ENCODE measurements around the gene POU5F1. TPM values are rescaled to one million over a fixed set of nuclear protein-coding genes. Genes with fewer than 3 reads are reported as not detected.
"Not testable (repeated sequence)": the region's sequence is repeated elsewhere in the genome, so short reads cannot be mapped to it uniquely, and the experiment has no call there.

POU5F1 gene
- 1.4 and 2.5 TPM in 2 replicates for total RNA-seq
- 2.1 TPM for polyA plus RNA-seq (2012)

DNA sequence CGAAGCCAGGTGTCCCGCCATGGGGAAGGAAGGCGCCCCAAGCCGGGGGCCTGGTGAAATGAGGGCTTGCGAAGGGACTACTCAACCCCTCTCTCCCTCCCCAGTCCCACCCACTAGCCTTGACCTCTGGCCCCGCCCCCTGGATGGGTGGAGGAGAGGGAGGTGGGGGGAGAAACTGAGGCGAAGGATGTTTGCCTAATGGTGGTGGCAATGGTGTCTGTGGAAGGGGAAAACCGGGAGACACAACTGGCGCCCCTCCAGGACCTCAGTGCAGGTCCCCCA lies at the start of gene POU5F1:
TSS of gene POU5F1 (minus strand) at position 83 of the 282 bp plus-strand sequence. CDS start at position 21, 62 bp downstream.
- no peak for DNase-seq (ENCODE audit: low read depth)

DNA sequence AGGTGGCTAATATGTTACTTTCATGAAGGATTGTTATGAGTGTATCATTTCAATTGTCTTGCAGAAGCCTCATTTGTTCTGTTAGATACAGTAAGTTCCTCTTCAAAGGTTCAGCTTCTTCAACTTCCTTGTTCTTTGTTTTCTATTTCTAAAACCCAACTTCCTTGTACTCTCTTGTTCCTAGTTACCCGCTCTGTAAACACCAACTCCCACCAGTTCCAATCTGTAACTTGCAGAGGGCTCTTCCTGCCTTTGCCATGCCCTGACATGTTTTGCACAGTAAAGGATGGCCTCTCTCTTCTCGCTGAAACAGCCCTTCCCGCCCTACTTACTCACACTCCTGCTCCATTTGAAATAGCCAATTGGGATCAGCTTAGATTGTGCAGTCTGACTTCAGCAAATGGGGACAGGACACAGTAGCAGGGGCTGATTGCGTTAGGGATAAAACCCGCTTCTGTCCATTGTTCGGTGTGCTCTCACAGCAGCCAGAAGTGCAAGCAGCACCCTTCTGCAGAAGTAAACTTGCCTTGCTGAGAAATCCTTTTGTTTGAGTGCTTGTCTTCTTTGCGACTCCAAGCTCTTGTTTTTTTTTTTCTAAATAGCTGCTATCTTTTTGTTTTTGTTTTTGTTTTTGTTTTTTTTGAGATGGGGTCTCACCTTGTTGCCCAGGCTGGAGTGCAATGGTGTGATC lies 45.9 kb upstream of the POU5F1 start:
- DNase-seq (ENCODE audit: low read depth), result no peak

DNA sequence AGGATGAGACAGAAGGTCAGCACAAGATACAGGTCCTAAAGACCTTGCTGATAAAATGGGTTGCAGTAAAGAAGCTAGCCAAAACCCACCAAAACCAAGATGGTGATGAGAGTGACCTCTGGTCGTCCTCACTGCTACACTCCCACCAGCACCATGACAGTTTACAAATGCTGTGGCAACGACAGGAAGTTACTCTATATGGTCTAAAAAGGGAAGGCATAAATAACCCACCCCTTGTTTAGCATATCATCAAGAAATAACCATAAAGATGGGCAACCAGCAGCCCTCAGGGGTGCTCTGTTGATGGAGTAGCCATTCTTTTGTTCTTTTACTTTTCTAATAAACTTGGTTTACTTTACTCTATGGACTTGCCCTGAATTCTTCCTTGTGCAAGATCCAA lies 44.7 kb upstream of the POU5F1 start:
- not testable (repeated sequence) for DNase-seq (ENCODE audit: low read depth)

DNA sequence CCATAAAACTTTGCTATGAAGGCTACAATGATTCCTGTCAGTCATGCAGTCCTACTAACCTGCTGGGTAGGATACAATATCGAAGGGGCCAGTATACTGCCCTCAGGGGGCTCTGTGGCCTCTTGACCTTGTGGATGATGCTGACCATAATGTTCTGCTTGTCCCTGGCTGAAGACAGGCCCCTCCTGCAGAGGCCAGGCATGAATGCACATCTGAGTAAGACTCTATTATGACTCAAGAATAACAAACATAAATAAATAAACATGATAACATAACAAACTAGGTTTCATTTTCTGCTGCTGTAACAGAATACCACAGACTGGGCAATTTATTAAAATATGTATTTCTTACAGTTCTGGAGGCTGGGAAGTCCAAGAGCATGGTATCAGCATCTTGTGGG lies 44.0 kb upstream of the POU5F1 start:
- DNase-seq (ENCODE audit: low read depth), result no peak

DNA sequence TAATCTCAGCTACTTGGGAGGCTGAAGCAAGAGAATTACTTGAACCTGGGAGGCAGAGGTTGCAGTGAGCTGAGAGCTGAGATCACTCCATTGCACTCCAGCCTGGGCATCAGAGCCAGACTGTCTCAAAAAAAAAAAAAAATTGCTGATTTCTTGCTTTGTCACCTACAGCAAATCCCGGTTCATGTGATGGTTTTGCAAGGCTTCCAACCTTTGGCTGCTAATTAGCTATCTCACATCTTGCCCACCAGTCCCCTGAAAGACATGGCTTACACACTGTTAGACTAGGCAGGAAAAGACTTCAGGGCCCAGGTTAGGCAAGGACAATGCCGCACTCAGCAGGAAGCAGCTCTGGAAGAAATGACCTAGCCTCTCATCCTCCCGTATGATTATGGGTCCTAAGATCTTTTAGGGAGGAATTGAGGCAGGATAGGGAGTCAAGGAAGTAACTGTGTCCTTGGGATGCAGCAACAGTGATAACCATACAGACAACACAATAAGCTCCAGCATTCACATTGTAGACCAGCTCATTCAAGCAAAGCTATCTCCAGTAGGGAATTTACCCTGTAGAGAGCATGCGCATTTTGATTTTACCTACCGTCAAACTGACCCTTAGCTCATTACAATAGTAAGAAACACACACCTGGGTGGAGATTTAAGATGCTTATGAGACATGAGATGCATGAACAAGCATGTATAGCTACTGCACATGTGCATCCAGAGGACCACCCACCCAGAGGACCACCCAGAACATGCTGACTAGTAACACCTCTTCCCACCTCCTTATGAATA lies 40.5 kb upstream of the POU5F1 start:
- no peak for DNase-seq (ENCODE audit: low read depth)

DNA sequence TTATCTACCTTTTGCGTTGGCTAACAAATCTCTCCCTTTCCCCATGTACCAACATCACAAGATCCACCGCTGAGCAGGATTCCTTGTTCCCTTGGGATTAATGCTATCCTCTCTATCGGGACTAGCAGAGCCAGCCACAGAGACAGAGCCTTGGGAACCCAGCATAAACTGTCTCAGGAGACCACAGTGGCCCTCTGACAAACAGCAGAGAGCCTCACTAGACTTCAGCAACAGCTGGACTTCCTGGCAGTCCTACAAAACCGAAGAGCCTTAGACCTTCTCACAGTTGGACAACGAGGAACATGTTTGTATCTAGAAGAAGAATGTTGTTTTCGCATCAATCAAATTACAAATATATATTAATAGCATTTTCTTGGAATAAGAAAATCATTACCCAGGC lies 39.6 kb upstream of the POU5F1 start:
- peak; percentile 74 for DNase-seq (ENCODE audit: low read depth)

DNA sequence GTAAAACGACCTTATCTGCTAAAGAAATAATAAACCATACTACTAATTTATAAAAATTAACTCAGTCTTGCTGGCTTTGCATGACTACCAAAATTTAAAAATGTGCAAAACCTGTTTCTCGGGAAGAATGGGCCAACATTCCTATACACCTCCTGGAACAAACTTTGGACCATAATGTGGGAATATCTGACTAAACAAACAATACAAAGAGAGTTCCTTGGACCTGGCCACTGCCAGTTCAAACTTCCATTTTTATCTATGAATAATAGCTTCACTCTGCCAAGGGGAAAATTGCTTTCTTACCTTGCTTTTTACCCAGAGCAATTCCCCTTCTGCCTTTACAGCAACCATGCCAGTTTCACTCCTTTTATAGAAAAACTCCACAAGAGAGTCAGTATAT lies 38.7 kb upstream of the POU5F1 start:
- DNase-seq (ENCODE audit: low read depth), result no peak

DNA sequence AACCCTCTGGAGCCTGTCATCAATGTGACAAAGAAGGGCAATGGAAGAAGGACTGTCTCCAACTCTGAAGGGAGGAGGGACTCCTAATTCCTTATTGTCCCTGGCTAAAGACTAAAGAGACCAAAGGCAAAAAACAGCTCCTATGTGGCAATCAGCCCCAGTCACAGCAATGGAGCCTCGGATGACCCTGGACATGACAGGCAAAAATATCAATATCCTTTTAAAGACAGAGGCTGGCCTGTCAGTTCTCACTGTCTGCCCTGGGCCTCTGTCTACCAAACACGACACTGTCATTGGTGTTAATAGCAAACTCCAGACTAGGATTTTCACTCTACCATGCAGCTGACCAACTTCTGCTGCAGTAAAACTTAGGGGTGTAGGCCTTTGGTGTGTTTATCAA lies 38.0 kb upstream of the POU5F1 start:
- DNase-seq (ENCODE audit: low read depth), result no peak

DNA sequence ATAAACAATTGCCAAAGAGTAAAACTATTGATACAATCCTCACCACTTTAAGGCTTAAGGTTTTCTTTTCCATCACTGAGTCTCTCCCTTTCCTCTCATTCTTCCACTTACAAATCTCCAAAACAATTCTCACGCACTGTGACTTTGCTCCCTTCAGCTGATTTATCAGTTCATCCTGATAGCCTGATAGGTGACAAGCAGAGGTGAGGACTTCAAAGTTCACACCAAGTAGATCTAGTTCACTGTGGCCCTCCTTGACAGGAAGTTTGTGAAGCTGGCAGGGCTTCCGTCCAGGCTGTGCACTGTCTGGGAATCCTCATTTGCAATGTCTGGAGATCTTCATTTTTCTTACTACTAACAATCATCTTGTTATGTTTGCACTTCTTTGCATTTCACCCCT lies 35.2 kb upstream of the POU5F1 start:
- DNase-seq (ENCODE audit: low read depth), result no peak

DNA sequence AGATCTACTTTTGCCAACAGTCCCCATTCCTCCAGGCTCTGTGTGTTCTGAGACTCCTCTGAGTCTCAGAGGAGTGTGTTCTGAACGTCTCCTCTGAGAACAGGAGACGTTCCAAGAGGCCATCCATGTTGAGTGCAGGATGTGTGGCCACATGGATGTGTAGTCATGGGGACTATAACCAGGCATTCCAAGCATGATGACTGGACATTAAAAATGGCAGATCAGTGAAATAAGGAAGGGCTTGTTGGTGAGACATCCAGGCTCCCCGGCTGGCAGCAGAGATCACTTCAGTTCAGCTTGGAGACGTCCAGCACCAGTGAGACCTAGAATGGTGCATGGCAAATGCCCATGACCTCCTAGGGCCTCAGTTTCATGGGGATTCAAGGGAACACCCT lies 34.3 kb upstream of the POU5F1 start:
- DNase-seq (ENCODE audit: low read depth), result no peak

DNA sequence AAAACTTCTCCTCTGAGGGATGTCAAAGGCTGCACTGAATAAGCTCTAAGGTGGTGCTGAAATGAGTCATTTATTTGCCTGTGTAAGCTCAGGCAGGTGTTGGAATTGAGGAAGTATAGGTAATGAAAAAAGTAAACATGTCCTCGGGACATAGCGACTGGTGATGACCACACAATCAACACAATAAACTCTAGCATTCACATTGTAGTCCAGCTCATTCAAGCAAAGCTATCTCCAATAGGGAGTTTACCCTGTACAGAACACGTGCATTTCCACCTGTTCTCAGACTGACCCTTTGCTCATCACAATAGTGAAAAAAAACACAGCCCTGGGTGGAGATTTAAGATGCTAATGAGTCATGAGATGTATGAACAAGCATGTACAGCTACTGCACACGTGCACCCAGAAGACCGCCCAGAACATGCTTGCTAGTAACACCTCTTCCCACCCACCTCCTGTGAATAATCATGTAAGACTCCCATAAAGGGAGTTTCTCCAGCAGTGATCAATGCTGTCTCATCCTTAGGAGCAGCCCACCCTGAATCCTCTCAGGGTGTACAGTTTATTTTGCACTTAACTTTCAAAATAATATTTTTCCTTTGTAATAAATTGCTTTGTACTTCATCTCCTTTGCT lies 33.0 kb upstream of the POU5F1 start:
- peak; percentile 52 for DNase-seq (ENCODE audit: low read depth)

DNA sequence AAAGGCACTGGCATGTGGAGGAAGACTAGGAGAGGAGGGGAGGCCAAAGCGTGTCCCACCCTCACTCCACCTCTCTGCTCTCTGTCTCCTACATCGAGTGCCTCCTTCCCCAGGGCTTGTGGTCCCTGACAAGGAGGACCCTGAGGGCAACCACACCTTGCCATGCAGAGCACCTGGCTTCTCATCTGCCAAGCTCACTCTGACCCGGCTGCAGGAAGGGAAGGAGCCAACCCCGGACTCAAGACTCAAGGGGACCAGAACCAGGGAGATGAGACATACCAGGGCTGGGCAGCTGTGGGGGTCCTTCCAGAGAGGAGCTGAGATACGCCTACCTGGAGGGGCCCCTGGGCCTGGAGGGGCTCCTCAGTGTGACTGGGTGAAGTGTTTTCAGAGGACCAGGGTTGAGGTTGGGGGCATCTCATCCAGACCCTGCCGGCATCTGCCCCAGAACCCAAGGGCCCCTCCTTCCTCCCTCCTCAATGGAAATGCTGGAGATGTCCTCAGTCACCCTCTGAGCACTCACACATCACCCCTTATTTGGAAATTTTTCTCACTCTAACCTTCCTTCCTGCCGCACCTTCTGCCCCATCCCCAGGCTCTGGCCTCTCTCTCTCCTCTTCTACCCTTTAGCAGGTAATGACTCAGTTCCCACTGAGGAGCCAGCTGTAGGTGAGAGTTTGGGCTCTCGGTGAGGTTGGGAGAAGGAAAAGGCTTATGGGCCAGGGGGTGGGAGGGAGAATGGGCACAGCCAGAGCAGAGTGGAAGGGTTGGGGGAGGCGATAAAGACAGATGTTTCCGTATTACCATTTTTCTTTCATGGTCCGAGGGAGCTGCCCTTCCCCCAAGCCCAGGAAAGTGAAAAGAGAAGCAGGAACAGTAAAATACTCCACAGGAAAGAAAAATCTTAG lies 32.0 kb upstream of the POU5F1 start:
- no peak for DNase-seq (ENCODE audit: low read depth)

DNA sequence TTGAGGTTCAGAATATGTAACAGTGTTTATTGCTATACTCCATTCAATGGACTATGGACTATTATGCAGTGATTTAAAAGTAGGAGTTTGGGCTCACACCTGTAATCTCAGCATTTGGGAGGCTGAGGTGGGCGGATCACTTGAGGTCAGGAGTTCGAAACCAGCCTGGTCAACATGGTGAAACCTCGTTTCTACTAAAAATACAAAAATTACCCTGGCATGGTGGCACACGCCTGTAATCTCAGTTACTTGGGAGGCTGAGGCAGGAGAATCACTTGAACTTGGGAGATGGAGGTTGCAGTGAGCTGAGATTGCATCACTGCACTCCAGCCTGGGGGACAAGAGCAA lies 28.6 kb upstream of the POU5F1 start:
- not testable (repeated sequence) for DNase-seq (ENCODE audit: low read depth)

DNA sequence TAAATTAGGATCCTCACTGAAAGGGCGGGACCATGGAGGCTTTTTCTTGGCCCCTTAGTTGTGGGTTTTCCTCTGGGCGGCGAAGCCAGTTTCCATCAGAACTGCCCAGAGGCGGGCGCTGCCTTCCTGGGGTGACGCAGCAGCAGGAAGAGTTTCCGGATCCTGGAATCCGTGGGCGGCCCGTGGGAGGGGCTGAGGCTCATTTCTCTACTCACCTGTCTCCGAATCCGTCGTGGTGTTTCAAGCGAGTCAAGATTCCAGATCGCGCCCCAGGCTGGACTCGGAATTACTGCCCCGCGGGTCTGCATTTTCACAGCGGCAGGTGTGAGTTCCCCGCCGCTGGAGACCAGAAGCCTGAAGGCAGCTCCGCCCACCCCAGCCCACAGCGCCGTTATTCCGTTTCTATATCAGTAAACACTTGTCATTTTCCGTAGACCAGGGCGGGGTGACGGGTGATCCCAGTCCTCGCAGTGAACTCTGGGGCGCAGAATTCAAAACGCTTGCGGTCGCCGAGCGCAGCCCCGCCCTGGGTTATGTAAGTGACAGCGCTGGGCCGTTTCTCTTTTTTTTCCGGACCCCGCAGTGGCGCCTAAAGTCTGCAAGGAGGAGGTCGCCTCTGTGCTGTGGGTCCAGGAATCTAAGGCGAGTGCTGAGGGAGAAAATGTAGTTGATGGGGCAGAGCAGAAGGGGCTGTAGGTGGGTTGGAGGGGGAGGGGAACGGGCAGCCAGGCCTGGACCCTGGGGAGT lies 27.2 kb upstream of the POU5F1 start:
- peak; percentile 89 for DNase-seq (ENCODE audit: low read depth)

DNA sequence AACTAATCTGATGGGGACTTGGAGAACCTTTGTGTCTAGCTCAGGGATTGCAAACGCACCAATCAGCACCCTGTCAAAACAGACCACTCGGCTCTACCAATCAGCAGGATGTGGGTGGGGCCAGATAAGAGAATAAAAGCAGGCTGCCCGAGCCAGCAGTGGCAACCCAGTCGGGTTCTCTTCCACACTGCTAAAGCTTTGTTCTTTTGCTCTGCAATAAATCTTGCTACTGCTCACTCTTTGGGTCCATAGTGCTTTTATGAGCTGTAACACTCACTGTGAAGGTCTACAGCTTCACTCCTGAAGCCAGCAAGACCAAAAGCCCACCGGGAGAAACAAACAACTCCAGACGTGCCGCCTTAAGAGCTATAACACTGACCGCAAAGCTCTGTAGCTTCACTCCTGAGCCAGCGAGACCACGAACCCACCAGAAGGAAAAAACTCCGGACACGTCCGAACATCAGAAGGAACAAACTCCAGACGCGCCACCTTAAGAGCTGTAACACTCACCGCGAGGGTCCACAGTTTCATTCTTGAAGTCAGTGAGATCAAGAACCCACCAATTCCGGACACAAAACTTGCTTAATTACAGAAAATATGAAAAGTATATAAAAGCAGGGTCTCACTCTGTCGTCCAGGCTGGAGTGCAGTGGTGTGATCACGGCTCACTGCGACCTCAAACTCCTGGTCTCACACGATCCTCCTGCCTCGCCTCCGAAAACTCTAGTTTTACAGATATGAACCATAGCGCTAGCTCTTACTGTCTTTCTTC lies 26.0 kb upstream of the POU5F1 start:
- DNase-seq (ENCODE audit: low read depth), result not testable (repeated sequence)

DNA sequence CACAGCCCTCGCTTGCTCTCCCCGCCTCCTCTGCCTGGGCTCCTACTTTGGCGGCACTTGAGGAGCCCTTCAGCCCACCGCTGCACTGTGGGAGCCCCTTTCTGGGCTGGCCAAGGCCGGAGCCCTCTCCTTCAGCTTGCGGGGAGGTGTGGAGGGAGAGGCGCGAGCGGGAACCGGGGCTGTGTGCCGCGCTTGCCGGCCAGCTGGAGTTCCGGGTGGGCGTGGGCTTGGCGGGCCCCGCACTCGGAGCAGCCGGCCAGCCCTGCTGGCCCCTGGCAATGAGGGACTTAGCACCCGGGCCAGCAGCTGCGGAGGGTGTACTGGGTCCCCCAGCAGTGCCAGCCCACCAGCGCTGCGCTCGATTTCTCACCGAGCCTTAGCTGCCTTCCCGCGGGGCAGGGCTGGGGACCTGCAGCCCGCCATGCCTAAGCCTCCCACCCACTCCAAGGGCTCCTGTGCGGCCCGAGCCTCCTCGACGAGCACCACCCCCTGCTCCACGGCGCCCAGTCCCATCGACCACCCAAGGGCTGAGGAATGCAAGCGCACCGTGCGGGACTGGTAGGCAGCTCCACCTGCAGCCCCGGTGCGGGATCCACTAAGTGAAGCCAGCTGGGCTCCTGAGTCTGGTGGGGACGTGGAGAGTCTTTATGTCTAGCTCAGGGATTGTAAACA lies 25.0 kb upstream of the POU5F1 start:
- DNase-seq (ENCODE audit: low read depth), result not testable (repeated sequence)

DNA sequence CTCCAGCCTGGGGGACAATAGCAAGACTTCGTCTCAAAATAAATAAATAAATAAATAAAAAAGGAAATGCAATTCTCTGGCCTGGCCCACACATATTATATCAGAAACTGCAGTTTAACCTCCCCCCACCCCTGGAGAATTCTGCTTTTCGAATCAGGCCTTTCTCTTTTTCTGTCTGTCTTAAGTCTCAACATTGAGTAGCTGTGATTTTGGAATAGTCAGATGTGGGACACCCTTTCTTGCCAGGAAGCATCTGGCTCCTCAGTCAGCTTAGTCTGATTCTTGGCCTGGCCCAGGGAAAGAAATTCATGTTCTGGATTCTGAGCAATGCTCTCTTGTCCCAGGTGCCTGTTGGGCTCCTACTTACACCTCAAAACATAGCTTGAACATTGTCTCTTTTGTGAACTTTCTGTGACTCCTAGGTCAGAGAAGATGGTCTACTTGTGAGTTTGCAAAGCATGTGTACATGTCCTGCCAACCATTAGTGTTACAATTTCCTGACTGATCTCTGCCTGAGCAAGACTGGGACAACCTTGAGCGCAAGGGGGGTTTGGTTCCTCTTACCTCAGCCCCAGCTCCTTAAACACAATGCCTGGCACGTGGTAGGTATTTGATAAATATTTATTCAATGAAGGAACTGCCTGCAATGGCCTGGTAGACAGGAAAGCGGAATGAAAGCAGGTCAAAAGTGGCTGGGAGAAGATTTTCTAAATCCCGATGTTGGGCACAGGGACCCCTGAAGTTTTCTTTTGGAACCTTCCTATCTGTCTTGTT lies 23.8 kb upstream of the POU5F1 start:
- no peak for DNase-seq (ENCODE audit: low read depth)

DNA sequence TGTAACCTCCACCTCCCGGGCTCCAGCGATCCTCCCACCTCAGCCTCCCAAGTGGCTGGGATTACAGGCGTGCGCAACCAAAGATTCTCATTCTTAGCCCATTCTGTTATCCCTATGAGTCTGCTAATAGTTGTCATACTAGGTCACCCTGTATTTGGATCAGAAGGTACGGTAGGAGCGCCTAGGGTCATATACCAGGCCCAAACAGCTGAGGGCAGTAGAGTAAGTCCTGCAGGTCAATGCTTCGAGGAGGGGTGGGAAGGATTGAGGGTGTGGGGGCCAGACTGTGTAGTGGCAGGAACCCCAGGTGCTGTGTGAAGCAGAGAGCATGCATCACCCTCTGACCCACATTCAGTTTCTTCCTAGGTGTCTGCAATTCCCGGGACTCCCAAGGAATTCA lies 22.7 kb upstream of the POU5F1 start:
- DNase-seq (ENCODE audit: low read depth), result no peak

Measured in myocyte (in vitro differentiated cells).